Heart left ventricle (tissue), 16 donors: Measurements from ENCODE around the gene FUT3. TPM values are rescaled to one million over a fixed set of nuclear protein-coding genes. Genes with fewer than 3 reads are reported as not detected.
"Not testable (repeated sequence)": the region's sequence is repeated elsewhere in the genome, so short reads cannot be mapped to it uniquely, and the experiment has no call there.

ENCODE experiments used
- ATAC-seq, 4 donors: fragments of 200-7000 bp; cut with Tn5 transposase; one replicate each; pipeline ENCODE4 v1.9.1; 2020 to 2022; ENCODE audit warnings: moderate library complexity in 4 of 4, mild to moderate bottlenecking in 3 of 4, moderate number of reproducible peaks in 1 of 4
- DNase-seq, 5 donors: peaks; one replicate each; pipeline ENCODE4 v3.0.0-alpha.2; 2020
- H3K27ac ChIP-seq, 12 donors: fragments of 200-600 bp; sonication (generic) in 4 of 12; one replicate each; pipeline versions ENCODE4 v1.5.0 to v1.8.0; 2016 to 2022; ENCODE audit warnings: mild to moderate bottlenecking in 2 of 12
- H3K27me3 ChIP-seq, 9 donors: fragments of 200-600 bp; sonication (generic) in 2 of 9; one replicate each; pipeline versions ENCODE4 v1.5.1 to v1.8.0; 2016 to 2022; ENCODE audit warnings: mild to moderate bottlenecking in 3 of 9
- H3K36me3 ChIP-seq, 9 donors: fragments of 200-600 bp; sonication (generic) in 2 of 9; one replicate each; pipeline versions ENCODE4 v1.5.0 to v1.8.0; 2018 to 2022; ENCODE audit warnings: mild to moderate bottlenecking in 2 of 9
- H3K4me1 ChIP-seq, 12 donors: fragments of 200-600 bp; sonication (generic) in 4 of 12; one replicate each; pipeline versions ENCODE4 v1.5.0 to v1.8.0; 2016 to 2022; ENCODE audit warnings: mild to moderate bottlenecking in 3 of 12
- H3K4me3 ChIP-seq, 12 donors: fragments of 200-600 bp; sonication (generic) in 4 of 12; one replicate each; pipeline versions ENCODE4 v1.5.0 to v1.8.0; 2017 to 2022; ENCODE audit warnings: mild to moderate bottlenecking in 9 of 12, moderate library complexity in 4 of 12
- H3K9me3 ChIP-seq, 12 donors: fragments of 200-600 bp; sonication (generic) in 4 of 12; one replicate each; pipeline versions ENCODE4 v1.5.0 to v1.8.0; 2016 to 2022; ENCODE audit warnings: mild to moderate bottlenecking in 1 of 12
- CTCF ChIP-seq, 12 donors: fragments of 200-600 bp; sonication (generic) in 4 of 12; IDR thresholded peaks; one replicate each; pipeline versions ENCODE4 v1.5.0 to v1.8.0; 2018 to 2022; ENCODE audit warnings: antibody characterized with exemption in 12 of 12, mild to moderate bottlenecking in 5 of 12
- POLR2A ChIP-seq, 2 donors: fragments of 450-650 bp; IDR thresholded peaks; one replicate each; pipeline ENCODE4 v1.6.1; 2017; ENCODE audit warnings: antibody characterized with exemption in 2 of 2, mild to moderate bottlenecking in 2 of 2, moderate library complexity in 2 of 2
- WGBS, 4 donors: extraction: QIAGEN DNeasy Blood & Tissue Kit in 2 of 4; methylation state at CpG; one replicate each; pipeline versions ENCODE4 v1.1.5 to v1.1.7; 2013 to 2018; 5-methylcytosine and 5-hydroxymethylcytosine counted together
- intact Hi-C, 10 donors: fragments of 100-400 bp; cut with DNase I; formaldehyde crosslinking; loops; one replicate each; pipeline versions ENCODE4 v1.11.1 to v1.14.2; 2022
- polyA plus RNA-seq, 2 donors: library from polyadenylated mRNA; stranded (reverse); fragments of 200-250 nt; gene quantifications; one replicate each; pipeline ENCODE4 v1.2.3, GENCODE V29; 2013
- total RNA-seq, 9 donors: library from RNA; depleted of rRNA in 2 of 9; stranded (reverse); fragments of >200 nt in 2 of 9; fragmentation: NEBNext Ultra II Directional in 3 of 9; extraction: Animal tissue kit (Norgen Biotek cat#: 25700) in 3 of 9; gene quantifications; one replicate each; pipeline versions ENCODE4 v1.1.0 to v1.2.4, GENCODE V29; 2016 to 2023
- donor health status: ischemic (EF 13 %, LVEDD 7.1; RV severe dilation, severe dysfunction).
- donor health status: healthy with polysubstance abuse.
- donor health status: DM: no; HTN: yes; CAD: no.
- donor health status: DM: no; HTN: no; CAD: no.
- donor health status: ischemic (EF 25% LVEDD 6.9; RV normal size, moderate dysfunction).
- donor health status: ischemic (EF 25% LVEDD 5.7; RV mildly dilated, moderate dysfunction).
- donor health status: healthy.
- donor health status: DM: yes; HTN: yes; CAD: no.
- donor health status: ischemic (EF 35%, LVEDD 5.7; RV mildly dilated, moderate dysfunction).
- donor health status: nonischemic (EF 11% LVEDD 7.7; RV severe dilation, severe dysfunction).
- donor health status: DM: yes; HTN: yes; CAD: no.
- donor health status: PGD.
- donor health status: ischemic (EF 29% LVEDD 5.4; RV normal size, mild dysfunction).
- donor health status: nonischemic (EF 23%, LVEDD 6.1; RV moderate dilation, normal function).

The FUT3 gene
- total and polyA plus RNA-seq, 11 donors = 0.07 TPM; not detected in 10

- no peaks in the 10 kb centered on the region for H3K36me3 ChIP-seq
- H3K4me3 ChIP-seq = no peak overlapping the region
- no peaks in the 10 kb centered on the region for H3K9me3 ChIP-seq
- intact Hi-C loops = no loop called here
- no peak for DNase-seq
- no peak for TF ChIP-seq CTCF (IDR thresholded peaks at IDR 0.05)
- no peak for TF ChIP-seq POLR2A (IDR thresholded peaks at IDR 0.05)
- 8 to 34% (median 25%) methylated on average over 5 of the region's 5 CpGs for WGBS, 4 donors
- H3K4me1 ChIP-seq = peaks cover 0 to 4% (median 0%) of the 10 kb centered on the region in 12 donors
- H3K27me3 ChIP-seq = no peaks in the 10 kb centered on the region
- H3K27ac ChIP-seq = no peak overlapping the region
- ATAC-seq = peak in 1 of 4 donors; percentile 22
Observed at GRCh38 chr19:5850743-5851293, 431 bp downstream of the FUT3 start.

GRCh38 chr19:5850189-5850588 is 1.1 kb downstream of the FUT3 start:
- TF ChIP-seq POLR2A (IDR thresholded peaks at IDR 0.05) = no peak
- no peak for TF ChIP-seq CTCF (IDR thresholded peaks at IDR 0.05)
- Histone ChIP-seq H3K4me1 (peaks cover 0 to 4% (median 0%) of the 10 kb centered on the region in 12 donors), H3K27ac (no peak overlapping the region), H3K36me3 (no peaks in the 10 kb centered on the region), H3K27me3 (no peaks in the 10 kb centered on the region), H3K9me3 (no peaks in the 10 kb centered on the region), H3K4me3 (no peak overlapping the region)
- intact Hi-C loops = no loop called here
- DNase-seq = no peak
- ATAC-seq = no peak
- 85 to 95% (median 89%) methylated on average over 6 of the region's 6 CpGs for WGBS, 4 donors

GRCh38 chr19:5848621-5849020 is 2.6 kb downstream of the FUT3 start:
- not testable (repeated sequence) for H3K27ac ChIP-seq
- WGBS, 4 donors = 71 to 85% (median 81%) methylated on average over 5 of the region's 5 CpGs

GRCh38 chr19:5847846-5848245 is 3.4 kb downstream of the FUT3 start:
- H3K9me3 ChIP-seq, DNase-seq, H3K27ac ChIP-seq, H3K36me3 ChIP-seq, ATAC-seq, intact Hi-C loops, H3K27me3 ChIP-seq, H3K4me3 ChIP-seq, H3K4me1 ChIP-seq: not testable (repeated sequence)
- WGBS, 4 donors = 80 to 88% (median 86%) methylated on average over 10 of the region's 10 CpGs

More at GRCh38 chr19:5848621-5849020, 2.6 kb downstream of the FUT3 start:
- H3K36me3 ChIP-seq, intact Hi-C loops, H3K4me1 ChIP-seq, H3K9me3 ChIP-seq, DNase-seq, H3K27me3 ChIP-seq, ATAC-seq, H3K4me3 ChIP-seq: not testable (repeated sequence)

GRCh38 chr19:5844456-5845433 is 6.5 kb downstream of the FUT3 start:
- WGBS, 4 donors = 79 to 86% (median 84%) methylated on average over 15 to 24 of the region's 24 CpGs
- ATAC-seq (no peak), DNase-seq (no peak)
- Histone ChIP-seq H3K27me3 (no peaks in the 10 kb centered on the region), H3K4me3 (no peak overlapping the region), H3K27ac (no peak overlapping the region), H3K9me3 (no peaks in the 10 kb centered on the region), H3K36me3 (no peaks in the 10 kb centered on the region), H3K4me1 (no peaks in the 10 kb centered on the region)
- no peak for TF ChIP-seq POLR2A (IDR thresholded peaks at IDR 0.05)
- no peak for TF ChIP-seq CTCF (IDR thresholded peaks at IDR 0.05)
- intact Hi-C loops = no loop called here
